Measurements from ENCODE around the gene NFAM1.

DNA sequence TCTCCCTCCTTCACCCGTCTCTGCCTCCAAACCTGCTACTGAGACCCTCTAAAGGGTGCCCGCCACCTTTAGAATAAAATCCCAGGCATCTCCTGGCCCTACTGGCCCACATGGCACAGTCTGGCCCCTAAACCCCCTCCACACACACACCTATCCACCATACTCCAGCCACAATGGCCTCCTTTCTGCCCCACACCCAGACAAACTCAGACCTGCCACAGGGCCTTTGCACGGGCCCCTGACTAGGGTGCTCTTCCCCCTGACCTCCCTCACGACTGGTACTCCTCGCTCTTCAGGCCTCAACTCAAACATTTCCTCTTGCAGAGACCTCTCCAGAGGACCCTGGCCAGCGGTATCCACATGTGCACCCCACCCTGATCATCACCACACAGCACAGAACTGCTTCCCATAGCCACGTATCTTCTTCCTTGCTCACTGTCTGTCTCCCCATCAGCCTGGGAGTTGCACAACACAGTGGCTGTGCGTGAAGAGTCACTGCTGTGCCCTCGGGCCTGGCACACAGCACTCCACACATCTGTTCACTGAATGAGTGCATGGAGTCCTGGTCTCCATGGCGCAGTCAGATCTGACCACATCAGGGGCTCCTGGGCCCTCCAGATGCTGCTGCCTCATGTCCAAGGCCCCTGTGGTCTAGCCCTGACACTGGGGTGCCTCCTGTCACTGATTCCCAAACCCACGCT lies 95.5 kb downstream of the NFAM1 start:
- TF ChIP-seq, protein P1, sequence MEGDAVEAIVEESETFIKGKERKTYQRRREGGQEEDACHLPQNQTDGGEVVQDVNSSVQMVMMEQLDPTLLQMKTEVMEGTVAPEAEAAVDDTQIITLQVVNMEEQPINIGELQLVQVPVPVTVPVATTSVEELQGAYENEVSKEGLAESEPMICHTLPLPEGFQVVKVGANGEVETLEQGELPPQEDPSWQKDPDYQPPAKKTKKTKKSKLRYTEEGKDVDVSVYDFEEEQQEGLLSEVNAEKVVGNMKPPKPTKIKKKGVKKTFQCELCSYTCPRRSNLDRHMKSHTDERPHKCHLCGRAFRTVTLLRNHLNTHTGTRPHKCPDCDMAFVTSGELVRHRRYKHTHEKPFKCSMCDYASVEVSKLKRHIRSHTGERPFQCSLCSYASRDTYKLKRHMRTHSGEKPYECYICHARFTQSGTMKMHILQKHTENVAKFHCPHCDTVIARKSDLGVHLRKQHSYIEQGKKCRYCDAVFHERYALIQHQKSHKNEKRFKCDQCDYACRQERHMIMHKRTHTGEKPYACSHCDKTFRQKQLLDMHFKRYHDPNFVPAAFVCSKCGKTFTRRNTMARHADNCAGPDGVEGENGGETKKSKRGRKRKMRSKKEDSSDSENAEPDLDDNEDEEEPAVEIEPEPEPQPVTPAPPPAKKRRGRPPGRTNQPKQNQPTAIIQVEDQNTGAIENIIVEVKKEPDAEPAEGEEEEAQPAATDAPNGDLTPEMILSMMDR (IDR thresholded peaks at IDR 0.05; ENCODE audit: low read depth, low read length, missing input control) = no peak
- TF ChIP-seq, protein P2, sequence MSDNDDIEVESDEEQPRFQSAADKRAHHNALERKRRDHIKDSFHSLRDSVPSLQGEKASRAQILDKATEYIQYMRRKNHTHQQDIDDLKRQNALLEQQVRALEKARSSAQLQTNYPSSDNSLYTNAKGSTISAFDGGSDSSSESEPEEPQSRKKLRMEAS (IDR thresholded peaks at IDR 0.05) = no peak
- TF ChIP-seq EGR1 (IDR thresholded peaks at IDR 0.05; ENCODE audit: low read depth in 2 of 2) = no peak
- no peak for TF ChIP-seq TAF1 (conservative IDR thresholded peaks at IDR 0.05)
- TF ChIP-seq NR2F2 (IDR thresholded peaks at IDR 0.05) = no peak
- TF ChIP-seq JUND (IDR thresholded peaks at IDR 0.05) = no peak
- TF ChIP-seq HNF4A (conservative IDR thresholded peaks at IDR 0.05) = no peak
- TF ChIP-seq GABPA (IDR thresholded peaks at IDR 0.05 in 1 of 2, conservative IDR thresholded peaks at IDR 0.05 in 1 of 2) = no peak
- no peak for TF ChIP-seq YY1 (IDR thresholded peaks at IDR 0.05)

All from liver (tissue), 3 donors.